Caco-2 (cell line): ENCODE results near the gene SLC28A1. TPM values are rescaled to one million over a fixed set of nuclear protein-coding genes. Genes with fewer than 3 reads are reported as not detected.

Source experiments
- BruUV-seq: library from RNA; stranded (reverse); fragments of 400-500 nt; replicated peaks from 2 replicates; lab custom pipeline; 2021; lab: Mats Ljungman, UMichigan
- CTCF ChIA-PET: fragments of 300-600 bp; sonication (Branson Sonifier 250); formaldehyde crosslinking; loops from one replicate; lab custom pipeline; 2022; ENCODE audit warnings: antibody characterized with exemption; lab: Charles Lee
- POLR2A ChIA-PET: fragments of 300-600 bp; sonication (Branson Sonifier 250); formaldehyde crosslinking; loops from one replicate; lab custom pipeline; 2022; ENCODE audit warnings: antibody characterized with exemption; lab: Charles Lee
- DNase-seq, 2 experiments: peaks; one replicate each; pipeline versions ENCODE4 v3.0.0 to v3.0.0-alpha.2; 2020 to 2022
- H3K27me3 ChIP-seq: replicated peaks from 2 replicates; pipeline ENCODE4 v1.6.0; 2011; ENCODE audit warnings: low read length; ENCODE audit not compliant: control insufficient read depth, insufficient read depth
- H3K36me3 ChIP-seq: 2 replicates; pipeline ENCODE4 v1.5.1; 2011; ENCODE audit warnings: low read length; ENCODE audit not compliant: control insufficient read depth, insufficient read depth
- H3K4me1 ChIP-seq: fragments of 250-450 bp; sonication (Bioruptor Pico); 2 replicates; pipeline ENCODE4 v1.5.1; 2020; ENCODE audit warnings: mild to moderate bottlenecking
- H3K4me3 ChIP-seq: 2 replicates; pipeline ENCODE4 v1.5.1; 2011; ENCODE audit warnings: low read depth, mild to moderate bottlenecking, control low read depth, low read length
- H3K9me3 ChIP-seq: fragments of 250-450 bp; sonication (Bioruptor Pico); 2 replicates; pipeline ENCODE4 v1.5.1; 2020; ENCODE audit warnings: mild to moderate bottlenecking, moderate library complexity
- H3K27ac Mint-ChIP-seq: one replicate; pipeline ENCODE4 v1.8.0; 2022; ENCODE audit warnings: mixed read lengths; ENCODE audit not compliant: unreplicated experiment
- H3K27me3 Mint-ChIP-seq: one replicate; pipeline ENCODE4 v1.8.0; 2022; ENCODE audit warnings: mixed read lengths; ENCODE audit not compliant: insufficient read depth, unreplicated experiment
- H3K36me3 Mint-ChIP-seq: one replicate; pipeline ENCODE4 v1.8.0; 2022; ENCODE audit warnings: mild to moderate bottlenecking, mixed read lengths; ENCODE audit not compliant: insufficient read depth, unreplicated experiment
- H3K4me1 Mint-ChIP-seq: one replicate; pipeline ENCODE4 v1.8.0; 2022; ENCODE audit warnings: low read depth, mixed read lengths; ENCODE audit not compliant: unreplicated experiment
- H3K4me3 Mint-ChIP-seq: one replicate; pipeline ENCODE4 v1.8.0; 2022; ENCODE audit warnings: mild to moderate bottlenecking, moderate library complexity, mixed read lengths; ENCODE audit not compliant: unreplicated experiment
- H3K9me3 Mint-ChIP-seq: one replicate; pipeline ENCODE4 v1.8.0; 2022; ENCODE audit warnings: mixed read lengths; ENCODE audit not compliant: unreplicated experiment
- CTCF ChIP-seq, 2 experiments: fragments of 200-600 bp in 1 of 2; IDR thresholded peaks; 1 replicate in 1 of 2; 2 replicates in 1 of 2; pipeline versions ENCODE4 v1.5.1 to v1.8.0; 2011 to 2022; ENCODE audit warnings: antibody characterized with exemption in 1 of 2, control low read depth in 1 of 2, inconsistent platforms in 1 of 2, low read depth in 1 of 2, low read length in 1 of 2, mild to moderate bottlenecking in 1 of 2, moderate library complexity in 1 of 2; ENCODE audit not compliant: insufficient read depth in 1 of 2, severe bottlenecking in 1 of 2, unreplicated experiment in 1 of 2
- intact Hi-C: fragments of 100-400 bp; cut with micrococcal nuclease; formaldehyde crosslinking; loops from one replicate; pipeline ENCODE4 v1.10.0; 2022; ENCODE audit not compliant: unreplicated experiment
- total RNA-seq: library from RNA; stranded (reverse); gene quantifications from 2 replicates; pipeline ENCODE4 v1.2.3, GENCODE V29; 2022

SLC28A1 gene
- total RNA-seq, 1 experiment from 2014 or later, result not detected

- intact Hi-C loops, result no loop called here
- POLR2A ChIA-PET, result no interaction called here
Observed at GRCh38 chr15:84881520-84881830, 3.0 kb upstream of the SLC28A1 start.

DNA sequence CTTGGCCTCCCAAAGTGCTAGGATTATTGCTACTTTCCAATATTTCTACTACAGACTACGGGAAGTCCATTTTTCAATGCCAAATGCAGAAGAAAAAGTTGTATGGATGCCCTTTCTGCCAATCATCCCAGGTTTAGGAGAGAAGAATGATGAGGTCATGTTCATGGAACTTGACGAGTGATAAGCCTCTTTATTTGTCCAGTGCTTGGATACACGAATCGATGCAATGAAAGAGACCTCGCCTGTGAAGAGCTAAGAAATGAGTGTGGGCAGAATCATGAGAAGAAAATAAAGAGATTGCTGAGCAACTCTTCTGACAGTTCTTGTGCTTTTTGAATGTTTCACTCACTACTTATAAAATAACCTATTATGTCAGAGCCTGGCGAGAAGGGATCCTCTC lies 996 bp upstream of the SLC28A1 start:
- H3K27me3 Mint-ChIP-seq, result no peaks in the 10 kb centered on the region
- no TSS peak for BruUV-seq
- peak in 1 of 2 experiments; percentile 19 for DNase-seq
- intact Hi-C loops, result no loop called here
- CTCF ChIA-PET, result interaction anchor here (0.5 to 2.1 kb wide), 2 partner anchors 43 to 45 kb away, joined by 4 to 8 read pairs; no protein-coding TSS in a partner anchor
- no peak overlapping the region for H3K27ac Mint-ChIP-seq
- H3K9me3 Mint-ChIP-seq, result no peaks in the 10 kb centered on the region
- H3K4me3 Mint-ChIP-seq, result no peak overlapping the region
- peaks cover 18% of the 10 kb centered on the region for H3K4me1 ChIP-seq
- H3K36me3 Mint-ChIP-seq, result no peaks in the 10 kb centered on the region
- H3K4me1 Mint-ChIP-seq, result peaks cover 6% of the 10 kb centered on the region
- H3K27me3 ChIP-seq, result no peaks in the 10 kb centered on the region
- TF ChIP-seq CTCF (IDR thresholded peaks at IDR 0.05; ENCODE audit: insufficient read depth in 1 of 2, low read depth in 1 of 2, low read length in 1 of 2, severe bottlenecking in 1 of 2, unreplicated experiment in 1 of 2), result no peak
- no peaks in the 10 kb centered on the region for H3K9me3 ChIP-seq
- no peaks in the 10 kb centered on the region for H3K36me3 ChIP-seq
- no peak overlapping the region for H3K4me3 ChIP-seq
- POLR2A ChIA-PET, result no interaction called here

More at GRCh38 chr15:84881520-84881830, 3.0 kb upstream of the SLC28A1 start:
- H3K9me3 Mint-ChIP-seq, result no peaks in the 10 kb centered on the region
- no peak overlapping the region for H3K4me3 ChIP-seq
- H3K36me3 ChIP-seq, result no peaks in the 10 kb centered on the region
- TF ChIP-seq CTCF (IDR thresholded peaks at IDR 0.05; ENCODE audit: insufficient read depth in 1 of 2, low read depth in 1 of 2, low read length in 1 of 2, severe bottlenecking in 1 of 2, unreplicated experiment in 1 of 2), result no peak
- H3K4me3 Mint-ChIP-seq, result no peak overlapping the region
- H3K9me3 ChIP-seq, result no peaks in the 10 kb centered on the region
- no peak for DNase-seq
- H3K27me3 Mint-ChIP-seq, result no peaks in the 10 kb centered on the region
- H3K4me1 Mint-ChIP-seq, result peaks cover 14% of the 10 kb centered on the region
- BruUV-seq, result no TSS peak
- CTCF ChIA-PET, result no interaction called here
- H3K4me1 ChIP-seq, result peaks cover 21% of the 10 kb centered on the region
- H3K27ac Mint-ChIP-seq, result no peak overlapping the region
- no peaks in the 10 kb centered on the region for H3K27me3 ChIP-seq
- H3K36me3 Mint-ChIP-seq, result no peaks in the 10 kb centered on the region

DNA sequence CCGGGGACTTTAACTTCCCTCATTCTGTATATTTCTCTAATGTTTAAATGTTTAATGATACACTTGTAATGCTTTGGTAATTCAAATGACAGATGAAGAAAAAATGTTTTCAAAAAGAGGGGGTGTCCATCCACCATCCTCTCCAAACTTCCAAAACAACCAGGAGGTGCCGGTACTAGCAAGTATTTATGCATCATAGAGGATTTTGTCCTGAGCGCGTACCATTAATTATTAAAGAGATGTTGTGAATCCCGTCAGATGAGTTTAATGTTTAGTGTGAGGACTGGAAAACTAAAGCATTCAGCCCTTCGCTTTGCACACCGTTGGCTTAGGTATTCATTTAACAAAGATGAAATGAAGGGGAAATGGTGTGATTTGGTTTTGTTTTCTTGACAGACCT lies 1.3 kb downstream of the SLC28A1 start:
- no peaks in the 10 kb centered on the region for H3K9me3 Mint-ChIP-seq
- no peak for DNase-seq
- ChIA-PET CTCF (interaction anchor here (0.6 kb wide), 1 partner anchor 45 kb away, joined by 5 read pairs; no protein-coding TSS in a partner anchor), POLR2A (no interaction called here)
- Histone ChIP-seq H3K4me1 (peaks cover 16% of the 10 kb centered on the region), H3K4me3 (no peak overlapping the region), H3K9me3 (no peaks in the 10 kb centered on the region), H3K36me3 (no peaks in the 10 kb centered on the region), H3K27me3 (no peaks in the 10 kb centered on the region)
- no TSS peak for BruUV-seq
- H3K4me1 Mint-ChIP-seq, result peaks cover 6% of the 10 kb centered on the region
- H3K27me3 Mint-ChIP-seq, result no peaks in the 10 kb centered on the region
- no peak overlapping the region for H3K27ac Mint-ChIP-seq
- no peaks in the 10 kb centered on the region for H3K36me3 Mint-ChIP-seq
- no peak for TF ChIP-seq CTCF (IDR thresholded peaks at IDR 0.05; ENCODE audit: insufficient read depth in 1 of 2, low read depth in 1 of 2, low read length in 1 of 2, severe bottlenecking in 1 of 2, unreplicated experiment in 1 of 2)
- intact Hi-C loops, result no loop called here
- H3K4me3 Mint-ChIP-seq, result no peak overlapping the region
